Breast epithelium (tissue), 4 donors: ENCODE measurements around the gene P4HA1. TPM values are rescaled to one million over a fixed set of nuclear protein-coding genes. Genes with fewer than 3 reads are reported as not detected.
A peak's percentile ranks its signal among the peaks of the same experiment; 100 is the strongest.

ENCODE experiments used
- DNase-seq, 2 donors: peaks; one replicate each; pipeline ENCODE4 v3.0.0-alpha.2; 2019; ENCODE audit warnings: low spot score in 2 of 2
- H3K27ac ChIP-seq, 2 donors: fragments of 200-600 bp; sonication (generic) in 1 of 2; one replicate each; pipeline ENCODE4 v1.5.1; 2016 to 2019; ENCODE audit warnings: mild to moderate bottlenecking in 1 of 2
- H3K27me3 ChIP-seq, 2 donors: fragments of 200-600 bp; sonication (generic) in 1 of 2; one replicate each; pipeline versions ENCODE4 v1.5.1 to v1.6.0; 2017 to 2019; ENCODE audit warnings: control low read depth in 1 of 2, mild to moderate bottlenecking in 1 of 2
- H3K36me3 ChIP-seq: fragments of 200-600 bp; one replicate; pipeline ENCODE4 v1.5.1; 2019
- H3K4me1 ChIP-seq, 2 donors: fragments of 200-600 bp; sonication (generic); one replicate each; pipeline ENCODE4 v1.5.1; 2016 to 2019; ENCODE audit warnings: control low read depth in 1 of 2
- H3K4me3 ChIP-seq, 3 donors: fragments of 200-600 bp; sonication (generic); 1 replicate in 2 of 3; 2 replicates in 1 of 3; pipeline ENCODE4 v1.5.1; 2016 to 2019; ENCODE audit warnings: mild to moderate bottlenecking in 3 of 3, moderate library complexity in 2 of 3
- H3K9me3 ChIP-seq, 2 donors: fragments of 200-600 bp; sonication (generic) in 1 of 2; one replicate each; pipeline ENCODE4 v1.5.1; 2016 to 2019; ENCODE audit warnings: control low read depth in 1 of 2
- POLR2A ChIP-seq: fragments of 450-650 bp; IDR thresholded peaks from one replicate; pipeline ENCODE4 v1.6.1; 2016; ENCODE audit warnings: antibody characterized with exemption, mild to moderate bottlenecking, moderate library complexity
- POLR2AphosphoS5 ChIP-seq, 3 donors: sonication (generic); formaldehyde crosslinking; IDR thresholded peaks; one replicate each; pipeline ENCODE4 v1.6.1; 2017; ENCODE audit warnings: antibody characterized with exemption in 3 of 3
- intact Hi-C: fragments of 100-400 bp; cut with DNase I; formaldehyde crosslinking; loops from one replicate; pipeline ENCODE4 v1.15.1; 2023; ENCODE audit warnings: low total_unique reads
- total RNA-seq, 3 donors: library from RNA; depleted of rRNA; stranded (reverse); fragments of >200 nt; gene quantifications; one replicate each; pipeline ENCODE4 v1.1.0, GENCODE V29; 2016
- TF ChIP-seq, protein P1 (sequence below), 3 donors: fragments of 450-650 bp; IDR thresholded peaks; one replicate each; pipeline ENCODE4 v1.5.1; 2016 to 2017; ENCODE audit warnings: antibody characterized with exemption in 3 of 3, mild to moderate bottlenecking in 3 of 3, moderate library complexity in 3 of 3

The P4HA1 gene
- total RNA-seq, 3 donors from 2014 or later, result 25.0 to 42.1 (median 34.1) TPM

DNA sequence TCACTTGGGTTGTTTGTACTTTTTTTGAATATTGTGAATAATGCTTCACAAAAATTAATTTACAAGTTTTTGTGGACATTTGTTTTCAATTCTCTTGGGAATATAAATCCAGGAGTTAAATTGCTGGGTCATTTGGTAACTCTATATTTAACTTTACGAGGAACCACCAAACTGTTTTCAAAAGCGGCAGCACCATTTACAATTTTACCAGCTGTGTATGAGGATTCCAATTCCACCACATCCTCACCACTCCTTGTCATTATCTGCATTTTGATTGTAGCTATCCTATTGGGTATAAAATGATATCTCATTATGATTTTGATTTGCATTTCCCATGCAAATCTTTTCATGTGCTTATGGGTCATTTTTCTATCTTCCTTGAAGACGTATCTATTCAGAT, 9.6 kb upstream of the P4HA1 start:
- TF ChIP-seq POLR2A (no peak), POLR2AphosphoS5 (IDR thresholded peaks at IDR 0.05) (no peak)
- TF ChIP-seq, protein P1, sequence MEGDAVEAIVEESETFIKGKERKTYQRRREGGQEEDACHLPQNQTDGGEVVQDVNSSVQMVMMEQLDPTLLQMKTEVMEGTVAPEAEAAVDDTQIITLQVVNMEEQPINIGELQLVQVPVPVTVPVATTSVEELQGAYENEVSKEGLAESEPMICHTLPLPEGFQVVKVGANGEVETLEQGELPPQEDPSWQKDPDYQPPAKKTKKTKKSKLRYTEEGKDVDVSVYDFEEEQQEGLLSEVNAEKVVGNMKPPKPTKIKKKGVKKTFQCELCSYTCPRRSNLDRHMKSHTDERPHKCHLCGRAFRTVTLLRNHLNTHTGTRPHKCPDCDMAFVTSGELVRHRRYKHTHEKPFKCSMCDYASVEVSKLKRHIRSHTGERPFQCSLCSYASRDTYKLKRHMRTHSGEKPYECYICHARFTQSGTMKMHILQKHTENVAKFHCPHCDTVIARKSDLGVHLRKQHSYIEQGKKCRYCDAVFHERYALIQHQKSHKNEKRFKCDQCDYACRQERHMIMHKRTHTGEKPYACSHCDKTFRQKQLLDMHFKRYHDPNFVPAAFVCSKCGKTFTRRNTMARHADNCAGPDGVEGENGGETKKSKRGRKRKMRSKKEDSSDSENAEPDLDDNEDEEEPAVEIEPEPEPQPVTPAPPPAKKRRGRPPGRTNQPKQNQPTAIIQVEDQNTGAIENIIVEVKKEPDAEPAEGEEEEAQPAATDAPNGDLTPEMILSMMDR (IDR thresholded peaks at IDR 0.05), result no peak
- intact Hi-C loops, result no loop called here
- H3K4me3 ChIP-seq, result no peak overlapping the region
- no peak for DNase-seq
- no peaks in the 10 kb centered on the region for H3K36me3 ChIP-seq
- H3K27ac ChIP-seq, result no peak overlapping the region
- no peaks in the 10 kb centered on the region for H3K27me3 ChIP-seq
- H3K9me3 ChIP-seq, result no peaks in the 10 kb centered on the region
- H3K4me1 ChIP-seq, result no peaks in the 10 kb centered on the region

DNA sequence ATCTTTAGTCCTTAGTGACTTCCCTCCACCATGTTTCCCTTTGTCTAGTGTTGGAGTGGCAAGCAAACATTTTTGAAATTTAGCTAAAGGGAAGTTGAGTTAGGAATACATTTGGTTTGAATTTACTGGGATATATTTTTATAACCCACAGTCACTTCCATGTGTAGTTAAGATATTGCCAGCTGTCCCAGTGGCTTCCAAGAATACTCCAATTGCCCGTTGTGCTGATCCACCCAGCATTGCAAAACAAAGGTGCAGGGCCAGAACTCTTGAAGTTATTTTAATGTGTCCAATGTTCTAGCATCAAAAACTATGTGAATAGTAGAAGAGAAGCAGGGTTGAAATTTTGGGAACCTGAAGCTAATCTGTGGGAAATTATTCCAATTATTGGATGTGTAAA, 2.5 kb upstream of the P4HA1 start:
- Histone ChIP-seq H3K36me3 (no peaks in the 10 kb centered on the region), H3K27me3 (no peaks in the 10 kb centered on the region), H3K27ac (no peak overlapping the region), H3K9me3 (no peaks in the 10 kb centered on the region), H3K4me3 (no peak overlapping the region), H3K4me1 (peaks cover 0 to 6% of the 10 kb centered on the region in 2 donors)
- intact Hi-C loops, result no loop called here
- no peak for DNase-seq
- no peak for TF ChIP-seq POLR2A
- no peak for TF ChIP-seq POLR2AphosphoS5 (IDR thresholded peaks at IDR 0.05)
- TF ChIP-seq, protein P1 (IDR thresholded peaks at IDR 0.05), result no peak

DNA sequence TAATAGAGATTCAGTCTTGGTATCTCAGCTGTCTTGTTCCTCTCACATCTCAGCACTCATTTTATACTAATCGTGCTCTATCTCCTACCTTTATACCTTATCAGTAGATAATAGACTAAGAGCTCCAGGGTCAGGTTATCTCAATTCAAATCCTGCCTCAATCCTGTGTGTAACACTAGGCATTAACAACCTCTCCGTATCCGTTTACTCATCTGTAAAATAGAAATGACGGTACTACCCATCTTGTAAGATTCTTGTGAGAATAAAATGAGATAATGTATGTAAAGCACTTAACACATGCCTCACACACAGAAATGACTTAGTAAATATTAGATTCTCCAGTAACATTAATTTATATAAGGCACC, 622 bp upstream of the P4HA1 start:
- no peak for DNase-seq
- H3K27ac ChIP-seq, result peak overlapping the region; percentile 95 to 96
- intact Hi-C loops, result no loop called here

DNA sequence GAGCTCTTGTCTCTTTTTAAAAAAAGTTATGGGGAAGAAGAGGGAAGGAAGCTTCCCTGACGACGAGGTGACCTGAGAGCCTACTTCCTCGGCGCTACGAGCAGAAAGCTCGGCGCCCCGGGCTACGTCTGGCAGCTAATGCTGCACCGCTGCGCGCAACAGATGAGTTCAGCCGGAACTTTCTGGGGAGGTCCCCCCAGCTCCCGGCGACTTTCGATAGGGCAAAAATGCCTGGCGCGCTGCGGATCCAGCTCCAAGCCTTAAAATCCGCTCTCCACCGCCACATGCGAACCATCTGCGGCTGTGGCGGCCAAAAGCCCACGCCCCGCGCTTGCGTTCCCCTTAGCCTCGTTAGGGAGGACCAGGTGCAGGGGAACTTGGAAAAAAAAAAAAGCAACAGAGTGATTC, 621 bp downstream of the P4HA1 start:
- intact Hi-C loops, result no loop called here
- no peaks in the 10 kb centered on the region for H3K27me3 ChIP-seq
- no peaks in the 10 kb centered on the region for H3K9me3 ChIP-seq
- TF ChIP-seq, protein P1 (IDR thresholded peaks at IDR 0.05), result no peak
- TF ChIP-seq POLR2AphosphoS5 (IDR thresholded peaks at IDR 0.05), result peak in 1 of 3 donors; percentile 8
- H3K36me3 ChIP-seq, result no peaks in the 10 kb centered on the region
- H3K27ac ChIP-seq, result peak overlapping the region; percentile 95 to 96
- peak overlapping the region; percentile 66 to 83 (median 76) for H3K4me3 ChIP-seq
- peak; percentile 58 to 71 for DNase-seq
- peaks cover 0 to 9% of the 10 kb centered on the region in 2 donors for H3K4me1 ChIP-seq

More for the DNA sequence above, 622 bp upstream of the P4HA1 start:
- no peak for TF ChIP-seq POLR2A
- no peak for TF ChIP-seq POLR2AphosphoS5 (IDR thresholded peaks at IDR 0.05)
- TF ChIP-seq, protein P1 (IDR thresholded peaks at IDR 0.05), result no peak
- Histone ChIP-seq H3K4me1 (peaks cover 0 to 9% of the 10 kb centered on the region in 2 donors), H3K4me3 (peak overlapping the region; percentile 66 to 83 (median 76)), H3K9me3 (no peaks in the 10 kb centered on the region), H3K36me3 (no peaks in the 10 kb centered on the region), H3K27me3 (no peaks in the 10 kb centered on the region)

DNA sequence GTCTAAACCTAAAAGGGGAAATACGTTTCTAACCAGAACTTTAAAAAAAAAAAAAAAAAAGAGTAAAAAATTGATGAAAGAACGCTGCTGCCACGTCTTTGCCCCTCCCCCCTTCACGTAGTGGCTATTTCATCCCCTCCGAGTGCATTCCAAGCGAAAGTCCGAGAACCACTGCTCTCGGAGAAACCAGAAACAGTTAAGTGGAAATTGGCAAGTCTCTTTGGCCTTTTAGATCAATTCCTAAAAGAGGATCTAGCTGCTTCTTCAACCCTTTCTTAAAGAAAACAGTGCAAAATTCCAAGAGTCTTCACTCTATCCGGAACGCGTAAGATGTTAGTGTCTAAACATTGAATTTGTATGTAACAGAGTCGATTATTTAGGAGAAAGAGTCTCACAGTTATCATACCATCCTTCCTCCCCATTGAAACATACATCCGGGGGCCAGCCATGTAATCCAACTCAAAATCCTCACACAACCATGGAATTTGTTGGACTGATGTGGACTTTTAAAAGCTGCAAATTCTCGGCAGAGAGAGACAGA, 1.1 kb downstream of the P4HA1 start:
- H3K9me3 ChIP-seq, result no peaks in the 10 kb centered on the region
- intact Hi-C loops, result no loop called here
- TF ChIP-seq POLR2A (no peak), POLR2AphosphoS5 (IDR thresholded peaks at IDR 0.05) (no peak)
- TF ChIP-seq, protein P1 (IDR thresholded peaks at IDR 0.05), result no peak
- peak overlapping the region; percentile 66 to 83 (median 76) for H3K4me3 ChIP-seq
- H3K27me3 ChIP-seq, result no peaks in the 10 kb centered on the region
- no peaks in the 10 kb centered on the region for H3K36me3 ChIP-seq
- no peak for DNase-seq
- peak overlapping the region; percentile 95 to 96 for H3K27ac ChIP-seq
- peaks cover 0 to 9% of the 10 kb centered on the region in 2 donors for H3K4me1 ChIP-seq
